ENCODE data around the gene C15orf61.

The C15orf61 gene

DNA sequence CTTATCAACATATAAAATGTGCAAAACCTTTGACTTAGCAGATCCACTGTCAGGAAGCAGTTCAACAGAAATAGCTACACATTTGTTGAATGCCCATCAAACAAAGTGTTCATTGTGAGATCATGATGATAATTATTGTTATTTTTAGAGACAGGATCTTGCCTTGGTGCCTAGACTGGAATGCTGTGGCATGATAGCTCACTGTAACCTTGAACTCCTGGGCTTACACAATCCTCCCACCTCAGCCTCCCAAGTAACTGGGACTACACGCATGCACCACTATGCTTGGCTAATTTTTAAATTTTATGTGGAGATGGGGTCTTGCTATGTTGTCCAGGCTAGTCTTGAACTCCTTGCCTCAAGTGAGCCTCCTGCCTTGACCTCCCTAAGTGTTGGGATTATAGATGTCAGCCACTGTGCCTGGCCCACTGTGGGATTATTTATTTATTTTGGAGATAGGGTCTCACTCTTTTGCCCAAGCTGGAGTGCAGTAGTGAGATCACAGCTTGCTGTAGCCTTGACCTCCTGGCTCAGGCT is 30.3 kb downstream of the C15orf61 start:
- DNase-seq = no peak

GRCh38 chr15:67554580-67554979 is 33.6 kb downstream of the C15orf61 start:
- DNase-seq = no peak

GRCh38 chr15:67556976-67557570 is 36.1 kb downstream of the C15orf61 start:
- DNase-seq = no peak

DNA sequence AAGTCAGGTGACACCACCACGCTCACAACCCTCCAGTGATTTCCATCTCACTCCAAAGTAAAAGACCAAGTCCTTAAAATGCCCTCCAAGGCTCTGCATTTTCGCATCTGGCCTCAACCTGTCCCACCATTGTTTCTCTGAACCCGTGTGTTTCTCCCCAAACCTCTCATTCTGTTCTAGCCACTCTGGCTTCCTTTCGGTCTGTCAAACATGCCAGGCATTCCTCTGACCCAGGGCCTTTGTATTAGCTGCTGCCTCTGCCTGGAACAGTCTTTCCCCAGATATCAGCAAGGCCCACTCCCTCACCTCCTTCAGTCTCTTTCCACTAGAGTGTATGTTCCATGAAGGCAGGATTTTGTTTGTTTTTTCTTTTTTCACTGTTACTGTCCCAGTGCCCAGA is 37.6 kb downstream of the C15orf61 start:
- no peak for DNase-seq

GRCh38 chr15:67559158-67559557 is 38.2 kb downstream of the C15orf61 start:
- DNase-seq = no peak

DNA sequence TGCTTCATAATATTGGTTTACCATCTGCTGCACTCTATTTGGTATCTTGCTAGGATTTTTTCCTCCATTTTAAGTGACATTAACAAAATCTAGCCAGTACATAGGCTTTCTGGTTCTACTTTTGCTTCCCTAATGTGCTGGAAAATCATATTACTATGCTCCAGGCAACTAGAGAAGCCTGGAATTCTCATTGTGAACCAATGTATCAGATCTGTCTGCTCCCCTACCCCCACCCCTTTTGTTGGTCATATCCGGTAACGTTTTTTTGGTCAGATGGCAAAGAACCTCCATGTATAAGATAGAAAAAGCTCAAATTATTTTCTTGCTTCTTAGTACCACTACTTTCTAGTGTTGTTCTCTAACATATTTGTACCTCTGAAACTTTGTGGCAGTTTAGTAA is 38.6 kb downstream of the C15orf61 start:
- DNase-seq = no peak

DNA sequence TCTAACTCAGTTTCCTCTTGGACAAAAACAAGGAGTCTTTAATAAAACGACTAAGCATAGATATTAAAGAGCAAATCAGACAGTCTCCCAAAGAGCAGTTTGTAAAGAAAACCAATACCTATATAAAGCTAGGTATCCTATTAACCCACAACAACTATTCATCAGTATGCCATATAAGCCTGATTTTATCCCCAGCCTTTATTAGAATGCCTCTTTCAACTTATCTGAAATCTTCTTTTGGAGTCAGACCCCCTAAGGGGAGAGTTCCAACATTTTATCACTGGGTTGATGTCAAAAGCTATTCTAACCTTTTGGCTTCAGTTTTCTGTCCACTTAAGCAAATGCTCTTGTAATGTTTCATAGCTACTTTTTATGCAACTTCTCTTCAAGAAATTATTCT is 39.4 kb downstream of the C15orf61 start:
- no peak for DNase-seq

- DNase-seq = no peak
These were observed 42.2 kb downstream of the C15orf61 start for GRCh38 chr15:67563092-67563491.

- no peak for DNase-seq
These were observed 43.4 kb downstream of the C15orf61 start for GRCh38 chr15:67564021-67564967.

- DNase-seq = no peak
These were observed 44.0 kb downstream of the C15orf61 start for GRCh38 chr15:67564968-67565345.

GRCh38 chr15:67569668-67570067 is 48.7 kb downstream of the C15orf61 start:
- no peak for DNase-seq

- DNase-seq = no peak
These were observed 50.1 kb downstream of the C15orf61 start for GRCh38 chr15:67570875-67571647.

GRCh38 chr15:67571648-67572415 is 50.9 kb downstream of the C15orf61 start:
- no peak for DNase-seq

GRCh38 chr15:67573194-67573593 is 52.3 kb downstream of the C15orf61 start:
- DNase-seq = peak in 3 of 4 experiments; percentile 21 to 38 (median 27)

GRCh38 chr15:67575039-67575502 is 54.1 kb downstream of the C15orf61 start:
- peak in 3 of 4 experiments; percentile 1 to 13 (median 6) for DNase-seq

- DNase-seq = no peak
These were observed 57.2 kb downstream of the C15orf61 start for GRCh38 chr15:67578020-67578600.

GRCh38 chr15:67579164-67579563 is 58.2 kb downstream of the C15orf61 start:
- no peak for DNase-seq

All from suppressor macrophage (primary cell).